Naive thymus-derived CD4-positive, alpha-beta T cell (primary cell): ENCODE measurements around the gene RAB10. TPM values are rescaled to one million over a fixed set of nuclear protein-coding genes. Genes with fewer than 3 reads are reported as not detected.

Experiments
- ATAC-seq: fragments of 150-1000 bp; cut with Tn5 transposase; 2 replicates; pipeline ENCODE4 v1.10.0; 2021; ENCODE audit warnings: mild to moderate bottlenecking, moderate library complexity
- CTCF ChIA-PET: fragments of 350-600 bp; sonication (Branson Sonifier 250); formaldehyde crosslinking; loops from one replicate; lab custom pipeline; 2021; ENCODE audit warnings: antibody characterized with exemption; lab: Charles Lee
- POLR2A ChIA-PET: fragments of 350-600 bp; sonication (Branson Sonifier 250); formaldehyde crosslinking; loops from one replicate; lab custom pipeline; 2021; ENCODE audit warnings: antibody characterized with exemption, inconsistent platforms; lab: Charles Lee
- DNase-seq, 9 donors: peaks; one replicate each; pipeline versions ENCODE4 v3.0.0 to v3.0.0-alpha.2; 2020 to 2022; ENCODE audit warnings: mixed read lengths in 1 of 9
- H3K27ac ChIP-seq: one replicate; pipeline ENCODE4 v1.7.0; 2013; ENCODE audit warnings: mild to moderate bottlenecking, low read depth, low read length, moderate library complexity
- H3K27me3 ChIP-seq, 2 donors: one replicate each; pipeline ENCODE4 v1.7.0; 2013; ENCODE audit warnings: low read length in 2 of 2, mild to moderate bottlenecking in 2 of 2, moderate library complexity in 2 of 2; ENCODE audit not compliant: control insufficient read depth in 2 of 2, insufficient read depth in 2 of 2
- H3K36me3 ChIP-seq, 3 experiments: 1 replicate in 2 of 3; 2 replicates in 1 of 3; pipeline ENCODE4 v1.7.0; 2013; ENCODE audit warnings: low read length in 3 of 3, mild to moderate bottlenecking in 3 of 3, moderate library complexity in 1 of 3; ENCODE audit not compliant: insufficient read depth in 3 of 3, control insufficient read depth in 2 of 3
- H3K4me1 ChIP-seq, 2 donors: one replicate each; pipeline ENCODE4 v1.7.0; 2013; ENCODE audit warnings: low read length in 2 of 2, mild to moderate bottlenecking in 2 of 2, moderate library complexity in 1 of 2; ENCODE audit not compliant: control insufficient read depth in 2 of 2, insufficient read depth in 2 of 2
- H3K4me3 ChIP-seq: 2 replicates; pipeline ENCODE4 v1.7.0; 2013; ENCODE audit warnings: mild to moderate bottlenecking, low read length
- H3K9me3 ChIP-seq, 3 experiments: 1 replicate in 2 of 3; 2 replicates in 1 of 3; pipeline ENCODE4 v1.7.0; 2013; ENCODE audit warnings: low read length in 3 of 3; ENCODE audit not compliant: control insufficient read depth in 2 of 3
- H3K27ac Mint-ChIP-seq, 9 donors: one replicate each; pipeline ENCODE4 v1.8.0; 2020 to 2022; ENCODE audit warnings: mixed read lengths in 9 of 9, mild to moderate bottlenecking in 8 of 9, moderate library complexity in 5 of 9, inconsistent platforms in 2 of 9
- H3K27me3 Mint-ChIP-seq, 5 donors: one replicate each; pipeline ENCODE4 v1.8.0; 2021 to 2022; ENCODE audit warnings: mixed read lengths in 5 of 5, mild to moderate bottlenecking in 1 of 5
- H3K36me3 Mint-ChIP-seq, 5 donors: one replicate each; pipeline ENCODE4 v1.8.0; 2020 to 2022; ENCODE audit warnings: mixed read lengths in 5 of 5, mild to moderate bottlenecking in 3 of 5, inconsistent platforms in 1 of 5
- H3K4me1 Mint-ChIP-seq, 7 donors: one replicate each; pipeline ENCODE4 v1.8.0; 2020 to 2022; ENCODE audit warnings: mixed read lengths in 7 of 7, mild to moderate bottlenecking in 3 of 7, inconsistent platforms in 1 of 7
- H3K4me3 Mint-ChIP-seq, 10 donors: one replicate each; pipeline ENCODE4 v1.8.0; 2020 to 2022; ENCODE audit warnings: mild to moderate bottlenecking in 10 of 10, mixed read lengths in 10 of 10, moderate library complexity in 6 of 10, inconsistent platforms in 2 of 10
- H3K9me3 Mint-ChIP-seq, 11 donors: one replicate each; pipeline ENCODE4 v1.8.0; 2020 to 2022; ENCODE audit warnings: mixed read lengths in 11 of 11, mild to moderate bottlenecking in 4 of 11, inconsistent platforms in 1 of 11, moderate library complexity in 1 of 11
- intact Hi-C, 2 donors: fragments of 100-400 bp; cut with micrococcal nuclease; formaldehyde crosslinking; loops; one replicate each; pipeline ENCODE4 v1.15.1; 2023
- polyA plus RNA-seq, 2 donors: library from polyadenylated mRNA; unstranded; fragments of 300-500 nt; fragmentation: Illumina TruSeq; gene quantifications; one replicate each; pipeline ENCODE4 v1.2.3, GENCODE V29; 2021
- total RNA-seq, 6 experiments: library from RNA in 5 of 6; stranded (reverse) in 5 of 6; gene quantifications; 1 replicate in 5 of 6; 2 replicates in 1 of 6; pipeline ENCODE4 v1.2.3 and lab custom pipeline; 2021 to 2026

Gene RAB10
- total and polyA plus RNA-seq, 7 experiments from 2014 or later, result 25.6 to 108 (median 60.5) TPM

DNA sequence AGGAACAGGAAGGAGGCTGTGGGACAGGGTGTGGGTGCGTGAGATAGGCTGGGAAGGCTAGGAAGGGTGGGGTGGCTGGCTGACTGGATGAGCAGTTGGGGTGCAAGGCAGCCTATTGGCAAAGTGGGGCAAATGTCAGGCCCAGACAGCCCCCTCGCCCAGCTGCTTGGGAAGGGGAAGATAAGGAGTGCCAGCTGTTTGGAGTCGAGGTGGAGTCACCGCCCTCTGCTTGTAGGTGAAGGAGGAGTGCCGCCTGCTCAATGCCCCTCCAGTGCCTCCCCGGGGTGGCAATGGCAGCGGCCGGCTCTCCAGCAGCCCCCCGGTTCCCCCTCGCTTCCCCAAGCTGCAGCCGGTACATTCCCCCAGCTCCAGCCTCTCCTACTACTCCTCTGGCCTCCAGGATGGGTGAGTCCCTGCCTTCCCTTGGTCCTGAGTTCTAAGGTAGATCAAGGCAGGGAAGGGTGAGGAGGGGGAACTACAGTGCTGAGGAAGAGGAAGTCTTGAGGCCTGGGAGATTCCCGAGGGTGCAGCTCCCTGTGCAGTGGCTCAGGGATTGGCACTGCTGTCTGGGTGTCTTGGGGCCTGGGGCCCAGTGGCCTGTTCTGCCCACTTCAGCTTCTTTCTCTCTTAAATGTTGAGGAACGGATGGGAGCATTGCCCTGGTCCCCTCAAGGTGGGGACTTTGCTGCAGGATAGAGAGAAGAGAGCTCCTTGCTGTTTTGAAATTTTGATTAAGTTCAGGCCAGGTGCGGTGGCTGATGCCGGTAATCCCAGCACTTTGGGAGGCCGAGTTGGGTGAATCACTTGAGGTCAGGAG lies 152.3 kb downstream of the RAB10 start:
- Histone ChIP-seq H3K27ac (no peak overlapping the region), H3K4me1 (peaks cover 5 to 8% of the 10 kb centered on the region in 2 donors), H3K9me3 (no peaks in the 10 kb centered on the region), H3K27me3 (no peaks in the 10 kb centered on the region), H3K4me3 (peak overlapping the region; percentile 68), H3K36me3 (peaks cover 0 to 18% (median 0%) of the 10 kb centered on the region in 3 experiments)
- peak overlapping the region; percentile 4 to 87 (median 67) for H3K27ac Mint-ChIP-seq
- ChIA-PET CTCF (interaction anchor here (0.6 to 1.5 kb wide), 3 partner anchors 14 to 509 kb away, joined by 3 read pairs; no protein-coding TSS in a partner anchor), POLR2A (interaction anchor here (1.1 to 2.3 kb wide), 3 partner anchors 11 to 77 kb away, joined by 3 to 10 read pairs (median 8); partner anchors contain the start of genes HADHA and HADHB)
- DNase-seq, result no peak
- peaks cover 0 to 5% (median 0%) of the 10 kb centered on the region in 5 donors for H3K36me3 Mint-ChIP-seq
- ATAC-seq, result no peak
- peaks cover 6 to 23% (median 20%) of the 10 kb centered on the region in 7 donors for H3K4me1 Mint-ChIP-seq
- peaks cover 0 to 3% (median 0%) of the 10 kb centered on the region in 11 donors for H3K9me3 Mint-ChIP-seq
- peaks cover 2 to 11% (median 2%) of the 10 kb centered on the region in 5 donors for H3K27me3 Mint-ChIP-seq
- H3K4me3 Mint-ChIP-seq, result peak overlapping the region; percentile 71 to 91 (median 85)
- intact Hi-C loops, result loop anchor here (1.0 to 10.0 kb wide), 5 partner anchors 59 to 579 kb away; partner anchors contain the start of genes DTNB (in 1 of the 2), HADHA (in 1 of the 2), HADHB (in 1 of the 2) and SLC35F6 (in 1 of the 2)

Other genes with a start within 250 kb of the RAB10 start
- 10 to 100 TPM; 29.2 to 62.1 (median 48.5) TPM for gene ASXL2, start 155.6 kb upstream of the RAB10 start, total RNA-seq
- gene ASXL2, start 155.6 kb upstream of the RAB10 start, polyA plus RNA-seq, result 10 to 100 TPM; 11.6 to 15.0 TPM
- 1 to 10 TPM; 2.9 to 6.3 (median 5.7) TPM for gene KIF3C, start 51.6 kb upstream of the RAB10 start, total RNA-seq
- gene KIF3C, start 51.6 kb upstream of the RAB10 start, polyA plus RNA-seq, result 1 to 10 TPM in 1 of 2 donors, under 1 TPM in 1; 0.54 to 1.7 TPM
- gene GAREM2, start 139.0 kb downstream of the RAB10 start, total RNA-seq, result 1 to 10 TPM; 4.5 to 8.4 (median 4.9) TPM
- gene GAREM2, start 139.0 kb downstream of the RAB10 start, polyA plus RNA-seq, result 1 to 10 TPM; 2.4 to 2.6 TPM
- 100 to 1,000 TPM in 3 of 5 experiments, 10 to 100 TPM in 2; 83.8 to 111 (median 102) TPM for gene HADHA, start 210.5 kb downstream of the RAB10 start, total RNA-seq
- gene HADHA, start 210.5 kb downstream of the RAB10 start, polyA plus RNA-seq, result 100 to 1,000 TPM; 116 to 150 TPM
- gene HADHB, start 210.9 kb downstream of the RAB10 start, total RNA-seq, result 10 to 100 TPM; 38.1 to 77.5 (median 64.2) TPM
- gene HADHB, start 210.9 kb downstream of the RAB10 start, polyA plus RNA-seq, result 100 to 1,000 TPM in 1 of 2 donors, 10 to 100 TPM in 1; 86.3 to 112 TPM